H1 (cell line): ENCODE measurements around the gene POLRMT. TPM values are rescaled to one million over a fixed set of nuclear protein-coding genes. Genes with fewer than 3 reads are reported as not detected.

ENCODE experiments used
- CTCF ChIA-PET: fragments of 300-600 bp; sonication (Branson Sonifier 250); formaldehyde crosslinking; loops from one replicate; lab custom pipeline; 2021; ENCODE audit not compliant: partially characterized antibody; lab: Charles Lee
- POLR2A ChIA-PET: fragments of 300-600 bp; sonication (Branson Sonifier 250); formaldehyde crosslinking; loops from one replicate; lab custom pipeline; 2021; ENCODE audit warnings: inconsistent platforms; ENCODE audit not compliant: partially characterized antibody; lab: Charles Lee
- DNase-seq, 2 experiments: peaks; one replicate each; pipeline versions ENCODE4 v3.0.0 to v3.0.0-alpha.2; 2010 to 2022; ENCODE audit warnings: low spot score in 2 of 2, low read depth in 1 of 2, mixed read lengths in 1 of 2
- FAIRE-seq: peaks from 2 replicates; lab custom pipeline; 2011; peaks lifted over from hg19 to GRCh38; lab: Jason Lieb, UNC
- H2AFZ ChIP-seq: 2 replicates; pipeline ENCODE4 v1.8.1; 2012; ENCODE audit warnings: low read length, inconsistent platforms
- H2AK5ac ChIP-seq: 2 replicates; pipeline ENCODE4 v1.6.1; 2013; ENCODE audit warnings: low read depth, low read length
- H2BK120ac ChIP-seq: replicated peaks from 2 replicates; pipeline ENCODE3; 2013; ENCODE audit warnings: low read depth, low read length, inconsistent platforms
- H2BK12ac ChIP-seq: 2 replicates; pipeline ENCODE4 v1.6.1; 2013; ENCODE audit warnings: low read depth, low read length
- H2BK15ac ChIP-seq: 2 replicates; pipeline ENCODE4 v1.6.1; 2013; ENCODE audit warnings: low read length
- H2BK20ac ChIP-seq: 2 replicates; pipeline ENCODE4 v1.6.1; 2013; ENCODE audit warnings: low read length
- H2BK5ac ChIP-seq: 2 replicates; pipeline ENCODE4 v1.6.1; 2013; ENCODE audit warnings: low read depth, low read length
- H3K14ac ChIP-seq: 2 replicates; pipeline ENCODE4 v1.6.1; 2013; ENCODE audit warnings: inconsistent platforms; ENCODE audit not compliant: insufficient read length
- H3K18ac ChIP-seq: 2 replicates; pipeline ENCODE4 v1.6.1; 2013; ENCODE audit warnings: low read length; ENCODE audit errors: extremely low read depth
- H3K23ac ChIP-seq: 2 replicates; pipeline ENCODE4 v1.6.1; 2013; ENCODE audit warnings: inconsistent platforms; ENCODE audit not compliant: insufficient read length
- H3K23me2 ChIP-seq: 2 replicates; pipeline ENCODE4 v1.6.1; 2013; ENCODE audit warnings: low read depth, low read length
- H3K27ac ChIP-seq: 2 replicates; pipeline ENCODE4 v1.6.1; 2011; ENCODE audit warnings: low read depth, low read length, inconsistent platforms
- H3K27me3 ChIP-seq, 4 experiments: replicated peaks in 1 of 4; 1 replicate in 1 of 4; 2 replicates in 3 of 4; pipeline versions ENCODE4 v1.6.1 to v1.8.1; 2011 to 2013; ENCODE audit warnings: low read length in 3 of 4, mild to moderate bottlenecking in 3 of 4, inconsistent platforms in 2 of 4, mixed read lengths in 2 of 4, moderate library complexity in 1 of 4; ENCODE audit not compliant: control insufficient read depth in 3 of 4, insufficient read depth in 3 of 4; ENCODE audit errors: extremely low read depth in 1 of 4
- H3K36me3 ChIP-seq, 4 experiments: 2 replicates each; pipeline versions ENCODE4 v1.6.1 to v1.8.1; 2011 to 2013; ENCODE audit warnings: mild to moderate bottlenecking in 4 of 4, low read length in 3 of 4, moderate library complexity in 2 of 4, control low read depth in 1 of 4, inconsistent platforms in 1 of 4; ENCODE audit not compliant: insufficient read depth in 4 of 4, control insufficient read depth in 2 of 4
- H3K4ac ChIP-seq: replicated peaks from 2 replicates; pipeline ENCODE3; 2013; ENCODE audit warnings: low read length, low read depth, mixed read lengths, inconsistent platforms; ENCODE audit not compliant: insufficient read length
- H3K4me1 ChIP-seq, 4 experiments: replicated peaks in 1 of 4; 1 replicate in 1 of 4; 2 replicates in 3 of 4; pipeline versions ENCODE4 v1.6.1 to v1.8.1; 2011 to 2013; ENCODE audit warnings: low read length in 3 of 4, inconsistent platforms in 2 of 4, mixed read lengths in 1 of 4; ENCODE audit not compliant: insufficient read depth in 4 of 4, control insufficient read depth in 3 of 4
- H3K4me2 ChIP-seq, 2 experiments: 2 replicates each; pipeline versions ENCODE4 v1.6.1 to v1.8.1; 2011 to 2013; ENCODE audit warnings: low read depth in 2 of 2, low read length in 2 of 2, control low read depth in 1 of 2, inconsistent platforms in 1 of 2, mild to moderate bottlenecking in 1 of 2; ENCODE audit not compliant: insufficient read depth in 1 of 2
- H3K4me3 ChIP-seq, 4 experiments: fragments of 200-600, 300-600 bp in 1 of 4; sonication (generic), shearing (Covaris generic), sonication (Bioruptor Twin) in 1 of 4; 2 replicates each; pipeline versions ENCODE4 v1.5.1 to v1.8.1; 2011 to 2016; ENCODE audit warnings: low read length in 4 of 4, low read depth in 3 of 4, control low read depth in 2 of 4, inconsistent platforms in 2 of 4, mild to moderate bottlenecking in 2 of 4, mixed read lengths in 1 of 4, moderate library complexity in 1 of 4; ENCODE audit not compliant: insufficient read depth in 2 of 4; ENCODE audit errors: extremely low read depth in 1 of 4
- H3K56ac ChIP-seq: replicated peaks from 2 replicates; pipeline ENCODE3; 2013; ENCODE audit warnings: low read depth, mild to moderate bottlenecking, mixed read lengths, low read length, inconsistent platforms; ENCODE audit not compliant: insufficient read length
- H3K79me1 ChIP-seq: 2 replicates; pipeline ENCODE4 v1.6.1; 2013; ENCODE audit warnings: low read depth, low read length, control low read depth
- H3K79me2 ChIP-seq, 2 experiments: 2 replicates each; pipeline versions ENCODE4 v1.6.1 to v1.8.1; 2012 to 2013; ENCODE audit warnings: low read length in 2 of 2, mild to moderate bottlenecking in 2 of 2, inconsistent platforms in 1 of 2; ENCODE audit not compliant: insufficient read depth in 2 of 2, control insufficient read depth in 1 of 2
- H3K9ac ChIP-seq, 4 experiments: replicated peaks in 1 of 4; 1 replicate in 1 of 4; 2 replicates in 3 of 4; pipeline versions ENCODE4 v1.6.1 to v1.8.1; 2011 to 2013; ENCODE audit warnings: low read depth in 3 of 4, low read length in 3 of 4, control low read depth in 2 of 4, mild to moderate bottlenecking in 2 of 4, moderate library complexity in 2 of 4, inconsistent platforms in 1 of 4; ENCODE audit errors: extremely low read depth in 1 of 4
- H3K9me3 ChIP-seq, 2 experiments: 2 replicates each; pipeline versions ENCODE4 v1.6.1 to v1.8.1; 2012 to 2013; ENCODE audit warnings: mild to moderate bottlenecking in 2 of 2, moderate library complexity in 2 of 2, control low read depth in 1 of 2, inconsistent platforms in 1 of 2, low read depth in 1 of 2, low read length in 1 of 2, mixed read lengths in 1 of 2; ENCODE audit not compliant: insufficient read depth in 2 of 2
- H4K20me1 ChIP-seq, 2 experiments: replicated peaks in 1 of 2; 2 replicates each; pipeline versions ENCODE3 to v1.8.1; 2011 to 2013; ENCODE audit warnings: inconsistent platforms in 2 of 2, low read length in 2 of 2, mild to moderate bottlenecking in 1 of 2; ENCODE audit not compliant: insufficient read depth in 2 of 2, control insufficient read depth in 1 of 2
- H4K5ac ChIP-seq: 2 replicates; pipeline ENCODE4 v1.6.1; 2013; ENCODE audit warnings: low read length, low read depth, mixed read lengths, inconsistent platforms; ENCODE audit not compliant: insufficient read length
- H4K8ac ChIP-seq: 2 replicates; pipeline ENCODE4 v1.8.0; 2013; ENCODE audit warnings: mild to moderate bottlenecking, moderate library complexity, low read length, inconsistent platforms; ENCODE audit not compliant: insufficient read depth; ENCODE audit errors: extremely low read depth
- H4K91ac ChIP-seq: replicated peaks from 2 replicates; pipeline ENCODE3; 2013; ENCODE audit warnings: low read length, mixed read lengths, inconsistent platforms; ENCODE audit not compliant: insufficient read length
- ASH2L ChIP-seq: fragments of 200-600, 300-600 bp; sonication (generic); IDR thresholded peaks from one replicate; pipeline ENCODE4 v1.7.1; 2017; ENCODE audit warnings: low read length
- JUND ChIP-seq: IDR thresholded peaks from 2 replicates; pipeline ENCODE4 v1.6.1; 2011; ENCODE audit warnings: mild to moderate bottlenecking, improper control_type of control experiment, low read length
- WGBS, 2 experiments: shearing (Covaris generic) in 1 of 2; methylation state at CpG; one replicate each; pipeline versions ENCODE4 v1.1.6 to v1.1.7; 2013 to 2015; ENCODE audit warnings: low lambda C conversion rate in 2 of 2, mixed read lengths in 2 of 2, inconsistent platforms in 1 of 2, low coverage in 1 of 2, missing lambda C conversion rate in 1 of 2; ENCODE audit not compliant: insufficient replicate concordance in 2 of 2, insufficient coverage in 1 of 2, insufficient read length in 1 of 2; ENCODE audit errors: extremely low coverage in 1 of 2, missing lambda C conversion rate in 1 of 2; 5-methylcytosine and 5-hydroxymethylcytosine counted together
- polyA plus RNA-seq, 7 experiments: library from polyadenylated mRNA; depleted of rRNA in 3 of 7; stranded (reverse) in 5 of 7; unstranded in 2 of 7; fragments of >200 nt in 5 of 7; fragments of 200-250 nt in 2 of 7; gene quantifications; 1 replicate in 5 of 7; 2 replicates in 1 of 7; 4 replicates in 1 of 7; pipeline versions ENCODE4 v1.2.1 to v1.2.3, GENCODE V29; 2011 to 2013; ENCODE audit warnings: missing spikeins in 2 of 7, mixed read lengths in 2 of 7
- total RNA-seq: library from RNA; stranded (reverse); fragmentation: NEBNext Ultra II Directional; extraction: Animal tissue kit (Norgen Biotek cat#: 25700); gene quantifications from 2 replicates; pipeline ENCODE4 v1.2.1, GENCODE V29; 2021
- TF ChIP-seq, protein P1 (sequence below): IDR thresholded peaks from 2 replicates; pipeline ENCODE4 v1.6.1; 2012; ENCODE audit warnings: inconsistent platforms

POLRMT gene
- total and polyA plus RNA-seq, 2 of the 8 experiments (the other 6 are each of a cell fraction or from before 2014, with no cell fraction given), result 93.0 to 111 TPM

DNA sequence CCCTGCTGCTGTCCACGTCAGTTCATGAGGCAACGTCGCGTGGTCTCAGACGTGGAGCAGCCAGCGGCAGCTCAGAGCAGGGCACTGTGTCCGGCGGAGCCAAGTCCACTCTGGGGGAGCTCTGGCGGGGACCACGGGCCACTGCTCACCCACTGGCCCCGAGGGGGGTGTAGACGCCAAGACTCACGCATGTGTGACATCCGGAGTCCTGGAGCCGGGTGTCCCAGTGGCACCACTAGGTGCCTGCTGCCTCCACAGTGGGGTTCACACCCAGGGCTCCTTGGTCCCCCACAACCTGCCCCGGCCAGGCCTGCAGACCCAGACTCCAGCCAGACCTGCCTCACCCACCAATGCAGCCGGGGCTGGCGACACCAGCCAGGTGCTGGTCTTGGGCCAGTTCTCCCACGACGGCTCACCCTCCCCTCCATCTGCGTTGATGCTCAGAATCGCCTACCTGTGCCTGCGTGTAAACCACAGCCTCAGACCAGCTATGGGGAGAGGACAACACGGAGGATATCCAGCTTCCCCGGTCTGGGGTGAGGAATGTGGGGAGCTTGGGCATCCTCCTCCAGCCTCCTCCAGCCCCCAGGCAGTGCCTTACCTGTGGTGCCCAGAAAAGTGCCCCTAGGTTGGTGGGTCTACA is 49.5 kb upstream of the POLRMT start:
- Histone ChIP-seq H3K23me2 (peaks cover 4% of the 10 kb centered on the region; the same call in 1 of the 2 replicates), H4K8ac (no peak overlapping the region), H2AFZ (no peak overlapping the region), H3K27ac (no peak overlapping the region), H4K5ac (no peak overlapping the region), H4K20me1 (peaks cover 0 to 5% of the 10 kb centered on the region in 2 experiments), H2BK5ac (no peak overlapping the region), H4K91ac (no peak overlapping the region), H3K9me3 (no peaks in the 10 kb centered on the region), H3K79me1 (0 out of 2 replicates have a peak, but pooled peaks cover 3% of the 10 kb centered on the region), H3K4me3 (no peak overlapping the region), H3K27me3 (peaks cover 0 to 2% (median under 1%) of the 10 kb centered on the region in 4 experiments; a peak in 2 of 7 replicates), H3K79me2 (no peaks in the 10 kb centered on the region), H3K36me3 (no peaks in the 10 kb centered on the region), H3K4me1 (peaks cover 0 to 4% (median 1%) of the 10 kb centered on the region in 4 experiments; a peak in 2 of 7 replicates), H3K4ac (no peak overlapping the region), H2BK20ac (no peak overlapping the region), H3K14ac (no peak overlapping the region), H2BK12ac (no peak overlapping the region), H3K9ac (no peak overlapping the region), H2BK15ac (no peak overlapping the region), H3K56ac (no peak overlapping the region), H2BK120ac (no peak overlapping the region), H3K4me2 (no peak overlapping the region), H2AK5ac (no peak overlapping the region), H3K18ac (no peak overlapping the region), H3K23ac (no peak overlapping the region)
- 93% methylated on average over 25 of the region's 25 CpGs; no CpG with 5 or more reads in 1 of the 2 experiments for WGBS, 2 experiments
- no peak for DNase-seq
- no peak for TF ChIP-seq ASH2L
- no peak for TF ChIP-seq JUND
- TF ChIP-seq, protein P1, sequence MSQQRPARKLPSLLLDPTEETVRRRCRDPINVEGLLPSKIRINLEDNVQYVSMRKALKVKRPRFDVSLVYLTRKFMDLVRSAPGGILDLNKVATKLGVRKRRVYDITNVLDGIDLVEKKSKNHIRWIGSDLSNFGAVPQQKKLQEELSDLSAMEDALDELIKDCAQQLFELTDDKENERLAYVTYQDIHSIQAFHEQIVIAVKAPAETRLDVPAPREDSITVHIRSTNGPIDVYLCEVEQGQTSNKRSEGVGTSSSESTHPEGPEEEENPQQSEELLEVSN, result no peak
- no peak for FAIRE-seq
- POLR2A ChIA-PET, result interaction anchor here (0.9 to 1.0 kb wide), 3 partner anchors 8 to 137 kb away, joined by 3 to 4 read pairs (median 3); no protein-coding TSS in a partner anchor
- CTCF ChIA-PET, result interaction anchor here (1.7 to 3.0 kb wide), 4 partner anchors 12 to 25 kb away, joined by 3 to 13 read pairs (median 6); partner anchors contain the start of gene PRSS57
